Gastroesophageal sphincter (tissue), 4 donors: ENCODE measurements around the gene C2orf42. TPM values are rescaled to one million over a fixed set of nuclear protein-coding genes. Genes with fewer than 3 reads are reported as not detected.
"Not testable (repeated sequence)": the region's sequence is repeated elsewhere in the genome, so short reads cannot be mapped to it uniquely, and the experiment has no call there.

ENCODE experiments used
- ATAC-seq: fragments of 150-250 bp; one replicate; pipeline ENCODE4 v1.9.1; 2016; ENCODE audit warnings: mild to moderate bottlenecking, moderate library complexity
- H3K27ac ChIP-seq, 4 donors: fragments of 200-600 bp; sonication (generic) in 3 of 4; 1 replicate in 3 of 4; 2 replicates in 1 of 4; pipeline ENCODE4 v1.5.1; 2016 to 2019
- H3K27me3 ChIP-seq: fragments of 200-600 bp; sonication (generic); one replicate; pipeline ENCODE4 v1.5.1; 2019
- H3K36me3 ChIP-seq, 2 donors: fragments of 200-600 bp; sonication (generic); one replicate each; pipeline ENCODE4 v1.5.1; 2019; ENCODE audit warnings: control low read depth in 1 of 2
- H3K4me1 ChIP-seq, 3 donors: fragments of 200-600 bp; sonication (generic); 1 replicate in 2 of 3; 2 replicates in 1 of 3; pipeline ENCODE4 v1.5.1; 2016 to 2019; ENCODE audit warnings: control low read depth in 2 of 3
- H3K4me3 ChIP-seq, 2 donors: fragments of 200-600 bp; sonication (generic); one replicate each; pipeline ENCODE4 v1.5.1; 2019; ENCODE audit warnings: mild to moderate bottlenecking in 1 of 2, moderate library complexity in 1 of 2
- H3K9me3 ChIP-seq, 3 donors: fragments of 200-600 bp; sonication (generic); one replicate each; pipeline ENCODE4 v1.5.1; 2017 to 2019; ENCODE audit warnings: control low read depth in 2 of 3
- EP300 ChIP-seq: sonication (generic); formaldehyde crosslinking; IDR thresholded peaks from one replicate; pipeline ENCODE4 v1.6.1; 2017; ENCODE audit warnings: antibody characterized with exemption, mild to moderate bottlenecking
- POLR2A ChIP-seq, 2 donors: fragments of 450-650 bp; IDR thresholded peaks; one replicate each; pipeline ENCODE4 v1.6.1; 2017; ENCODE audit warnings: antibody characterized with exemption in 2 of 2, mild to moderate bottlenecking in 2 of 2, moderate library complexity in 1 of 2
- POLR2AphosphoS5 ChIP-seq: sonication (generic); formaldehyde crosslinking; IDR thresholded peaks from one replicate; pipeline ENCODE4 v1.6.1; 2017; ENCODE audit warnings: antibody characterized with exemption
- WGBS, 2 donors: methylation state at CpG; one replicate each; pipeline ENCODE4 v1.1.5; 2018; ENCODE audit warnings: low coverage in 1 of 2; 5-methylcytosine and 5-hydroxymethylcytosine counted together
- total RNA-seq, 4 donors: library from RNA; depleted of rRNA; stranded (reverse); fragments of >200 nt; gene quantifications; one replicate each; pipeline ENCODE4 v1.1.0, GENCODE V29; 2016
- TF ChIP-seq, protein P1 (sequence below), 4 experiments: fragments of 200-600 bp in 2 of 4; fragments of 450-650 bp in 2 of 4; sonication (generic) in 1 of 4; IDR thresholded peaks; one replicate each; pipeline ENCODE4 v1.5.1; 2017 to 2019; ENCODE audit warnings: antibody characterized with exemption in 4 of 4, mild to moderate bottlenecking in 2 of 4, moderate library complexity in 2 of 4

The C2orf42 gene
- total RNA-seq, 4 donors from 2014 or later, result 17.5 to 32.1 (median 23.2) TPM

GRCh38 chr2:70133491-70134322, 57.1 kb downstream of the C2orf42 start:
- Histone ChIP-seq H3K36me3 (no peaks in the 10 kb centered on the region), H3K27ac (peak overlapping the region; percentile 87 to 99 (median 92)), H3K9me3 (no peaks in the 10 kb centered on the region), H3K4me3 (no peak overlapping the region), H3K27me3 (no peaks in the 10 kb centered on the region), H3K4me1 (peaks cover 10 to 60% (median 25%) of the 10 kb centered on the region in 3 donors)
- ATAC-seq, result no peak
- TF ChIP-seq EP300 (no peak), POLR2AphosphoS5 (no peak), POLR2A (IDR thresholded peaks at IDR 0.05) (no peak)
- TF ChIP-seq, protein P1, sequence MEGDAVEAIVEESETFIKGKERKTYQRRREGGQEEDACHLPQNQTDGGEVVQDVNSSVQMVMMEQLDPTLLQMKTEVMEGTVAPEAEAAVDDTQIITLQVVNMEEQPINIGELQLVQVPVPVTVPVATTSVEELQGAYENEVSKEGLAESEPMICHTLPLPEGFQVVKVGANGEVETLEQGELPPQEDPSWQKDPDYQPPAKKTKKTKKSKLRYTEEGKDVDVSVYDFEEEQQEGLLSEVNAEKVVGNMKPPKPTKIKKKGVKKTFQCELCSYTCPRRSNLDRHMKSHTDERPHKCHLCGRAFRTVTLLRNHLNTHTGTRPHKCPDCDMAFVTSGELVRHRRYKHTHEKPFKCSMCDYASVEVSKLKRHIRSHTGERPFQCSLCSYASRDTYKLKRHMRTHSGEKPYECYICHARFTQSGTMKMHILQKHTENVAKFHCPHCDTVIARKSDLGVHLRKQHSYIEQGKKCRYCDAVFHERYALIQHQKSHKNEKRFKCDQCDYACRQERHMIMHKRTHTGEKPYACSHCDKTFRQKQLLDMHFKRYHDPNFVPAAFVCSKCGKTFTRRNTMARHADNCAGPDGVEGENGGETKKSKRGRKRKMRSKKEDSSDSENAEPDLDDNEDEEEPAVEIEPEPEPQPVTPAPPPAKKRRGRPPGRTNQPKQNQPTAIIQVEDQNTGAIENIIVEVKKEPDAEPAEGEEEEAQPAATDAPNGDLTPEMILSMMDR (IDR thresholded peaks at IDR 0.05), result no peak
- 35 to 66% methylated on average over 7 to 9 of the region's 10 CpGs for WGBS, 2 donors

- no peak for ATAC-seq
- WGBS, 2 donors, result 50 to 57% methylated on average over 1 of the region's 1 CpG
- H3K36me3 ChIP-seq, result no peaks in the 10 kb centered on the region
- H3K27me3 ChIP-seq, result no peaks in the 10 kb centered on the region
- peaks cover 10 to 60% (median 25%) of the 10 kb centered on the region in 3 donors for H3K4me1 ChIP-seq
- peak overlapping the region; percentile 44 to 45 for H3K4me3 ChIP-seq
- no peaks in the 10 kb centered on the region for H3K9me3 ChIP-seq
- H3K27ac ChIP-seq, result peak overlapping the region; percentile 87 to 99 (median 92)
- TF ChIP-seq EP300, result no peak
- TF ChIP-seq POLR2AphosphoS5, result no peak
Observed at GRCh38 chr2:70133127-70133452, 57.7 kb downstream of the C2orf42 start.

GRCh38 chr2:70132244-70133126, 58.3 kb downstream of the C2orf42 start:
- 2 to 6% methylated on average over 6 to 7 of the region's 8 CpGs for whole genome bisulfite sequencing, 2 donors
- peak; percentile 81 for ATAC-seq
- peak overlapping the region; percentile 44 to 45 for H3K4me3 ChIP-seq
- no peaks in the 10 kb centered on the region for H3K36me3 ChIP-seq
- H3K9me3 ChIP-seq, result no peaks in the 10 kb centered on the region
- peak overlapping the region; percentile 87 to 99 (median 92) for H3K27ac ChIP-seq
- TF ChIP-seq, protein P1 (IDR thresholded peaks at IDR 0.05), result peak in 1 of 4 experiments; percentile 7
- TF ChIP-seq EP300 (no peak), POLR2A (IDR thresholded peaks at IDR 0.05) (peak in 1 of 2 donors; percentile 30), POLR2AphosphoS5 (peak; percentile 36)
- H3K4me1 ChIP-seq, result peaks cover 10 to 60% (median 25%) of the 10 kb centered on the region in 3 donors
- H3K27me3 ChIP-seq, result no peaks in the 10 kb centered on the region

GRCh38 chr2:70131344-70132143, 59.3 kb downstream of the C2orf42 start:
- Histone ChIP-seq H3K27ac (peak overlapping the region; percentile 87 to 99 (median 92)), H3K4me1 (peaks cover 10 to 56% (median 24%) of the 10 kb centered on the region in 3 donors), H3K4me3 (peak overlapping the region; percentile 44 to 45)
- H3K27me3 ChIP-seq, H3K9me3 ChIP-seq, H3K36me3 ChIP-seq, ATAC-seq: not testable (repeated sequence)
- 54 to 80% methylated on average over 9 of the region's 17 CpGs for WGBS, 2 donors

- H3K27me3 ChIP-seq, result no peaks in the 10 kb centered on the region
- H3K36me3 ChIP-seq, result no peaks in the 10 kb centered on the region
- no peak for TF ChIP-seq EP300
- TF ChIP-seq POLR2A (IDR thresholded peaks at IDR 0.05), result no peak
- TF ChIP-seq, protein P1 (IDR thresholded peaks at IDR 0.05), result no peak
- no peak for TF ChIP-seq POLR2AphosphoS5
- no peak overlapping the region for H3K4me3 ChIP-seq
- ATAC-seq, result no peak
- H3K4me1 ChIP-seq, result peaks cover 5 to 44% (median 24%) of the 10 kb centered on the region in 3 donors
- H3K27ac ChIP-seq, result no peak overlapping the region
- H3K9me3 ChIP-seq, result no peaks in the 10 kb centered on the region
- 44 to 67% methylated on average over 1 of the region's 1 CpG for WGBS, 2 donors
Observed at GRCh38 chr2:70128005-70128404, 62.8 kb downstream of the C2orf42 start.
